Activated CD8-positive, alpha-beta memory T cell treated with anti-CD3 and anti-CD28 coated beads for 4 hours (primary cell): Measurements from ENCODE around the gene OR13C3.
"Not testable (repeated sequence)": the region's sequence is repeated elsewhere in the genome, so short reads cannot be mapped to it uniquely, and the experiment has no call there.

Experiments
- DNase-seq, 2 donors: peaks; one replicate each; pipeline ENCODE4 v3.0.0-alpha.2; 2020; ENCODE audit warnings: low read depth in 2 of 2

OR13C3 gene

DNA sequence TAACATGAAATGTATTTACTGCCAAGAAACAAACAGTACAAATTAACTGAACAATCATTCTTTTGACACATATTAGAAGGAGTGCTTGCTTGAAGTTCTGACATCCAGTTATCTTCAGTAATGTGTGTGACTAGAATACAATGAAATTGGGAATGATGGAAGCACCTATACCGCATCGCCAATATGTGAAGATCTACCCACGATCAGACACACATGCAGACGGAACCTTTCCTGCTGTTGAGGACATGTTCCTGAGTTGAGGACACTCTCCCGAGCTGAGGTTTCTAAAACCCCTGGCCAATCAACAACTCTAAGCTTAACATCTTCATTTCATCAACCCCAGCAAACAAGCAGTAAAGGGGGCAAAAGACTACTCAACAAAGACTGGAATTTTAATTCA is at the start of gene OR13C3:
TSS of gene OR13C3 (minus strand) at position 101 of the 400 bp plus-strand sequence. CDS start 133 bp downstream, outside the sequence.
- no peak for DNase-seq

DNA sequence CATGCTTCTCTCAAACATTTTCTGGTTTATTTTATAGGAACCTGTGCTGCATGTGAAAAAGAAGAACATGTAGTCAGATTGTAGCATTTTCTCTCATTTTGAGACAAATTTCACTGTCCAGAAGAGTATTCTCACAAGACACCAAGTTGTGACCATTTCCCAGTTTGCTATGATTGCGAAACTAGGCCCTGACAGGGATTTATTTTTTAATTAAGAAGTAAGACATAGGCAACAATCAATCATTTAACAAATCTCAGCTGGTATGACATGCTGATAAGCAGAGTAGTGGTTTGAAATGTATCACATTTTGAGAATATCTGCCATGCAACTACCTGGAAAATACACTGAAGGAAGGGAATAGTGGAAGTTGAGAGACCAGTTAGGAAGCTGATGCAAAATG is 43.9 kb upstream of the OR13C3 start:
- no peak for DNase-seq

DNA sequence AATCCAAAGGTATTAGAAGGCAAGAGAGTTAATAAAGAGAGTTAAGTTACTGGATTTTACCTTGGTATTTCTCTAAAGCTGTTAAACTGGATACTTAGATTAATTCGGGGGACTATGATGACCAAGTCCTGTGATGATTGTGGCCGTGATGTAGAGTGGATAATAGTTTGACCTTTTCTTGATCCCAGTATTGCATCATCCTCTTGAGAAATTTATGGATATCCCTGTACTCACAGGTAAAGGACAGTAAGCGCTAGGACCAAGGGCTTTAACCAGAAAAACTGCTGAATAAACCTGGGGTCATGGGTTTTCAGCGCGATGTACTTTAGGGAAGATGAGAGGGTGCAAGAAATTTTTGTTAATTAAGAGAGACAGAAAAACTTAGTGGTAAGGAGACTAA is 40.6 kb upstream of the OR13C3 start:
- no peak for DNase-seq

DNA sequence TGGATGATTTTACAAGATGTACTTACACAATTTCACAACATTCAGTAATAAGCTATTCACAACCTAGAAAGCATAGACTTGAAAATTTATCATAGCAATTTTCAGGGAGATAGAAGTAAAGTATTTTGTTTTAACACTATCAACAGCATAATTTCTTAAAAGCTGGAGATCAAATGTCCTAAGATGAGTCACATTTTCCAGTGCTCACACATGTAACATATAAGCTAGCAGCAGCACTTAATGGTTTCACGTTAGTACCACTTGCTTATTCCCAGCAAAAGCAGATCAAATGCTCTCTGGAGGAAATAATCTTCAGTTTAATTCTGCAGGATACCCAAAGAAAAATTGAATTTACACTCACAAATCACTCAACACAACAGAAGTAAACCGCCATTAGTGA is 38.8 kb upstream of the OR13C3 start:
- no peak for DNase-seq

DNA sequence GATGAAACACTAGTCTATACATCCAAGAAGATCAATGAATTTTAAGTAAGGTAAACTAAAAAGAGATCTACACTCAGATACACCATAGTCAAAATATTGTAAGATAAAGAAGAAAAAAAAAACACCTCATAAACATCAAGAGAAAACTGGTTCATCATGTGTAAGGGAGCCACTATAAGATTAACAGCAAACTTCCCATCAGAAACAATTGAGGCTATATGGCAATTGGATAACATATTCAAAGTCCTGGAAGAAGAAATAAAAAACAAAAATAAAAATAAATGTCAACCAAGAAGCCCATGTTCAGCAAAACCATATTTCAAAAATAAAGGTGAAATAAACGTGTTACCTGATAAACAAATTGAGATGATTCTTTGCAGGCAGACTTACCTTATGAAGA is 36.0 kb upstream of the OR13C3 start:
- DNase-seq = no peak

DNA sequence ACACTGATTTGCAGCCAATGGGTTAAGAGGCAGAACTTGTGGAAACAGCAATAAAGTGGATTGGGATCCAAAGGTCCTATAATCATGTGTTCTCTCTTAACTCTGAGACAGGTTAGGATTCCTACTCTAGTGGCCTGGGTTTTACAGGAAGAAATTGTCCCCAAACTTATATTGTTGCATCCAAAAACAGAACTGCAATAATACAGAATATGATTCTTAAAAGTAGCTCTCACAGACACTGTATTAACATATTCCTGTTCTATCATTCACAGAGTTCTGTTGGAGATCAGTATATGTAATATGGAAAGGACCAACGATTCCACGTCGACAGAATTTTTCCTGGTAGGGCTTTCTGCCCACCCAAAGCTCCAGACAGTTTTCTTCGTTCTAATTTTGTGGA is 32.2 kb upstream of the OR13C3 start, which contains the start of gene OR13C8:
TSS of gene OR13C8 (plus strand) at position 301 of the 400 bp plus-strand sequence. CDS start at position 301, 0 bp downstream.
- DNase-seq = no peak

DNA sequence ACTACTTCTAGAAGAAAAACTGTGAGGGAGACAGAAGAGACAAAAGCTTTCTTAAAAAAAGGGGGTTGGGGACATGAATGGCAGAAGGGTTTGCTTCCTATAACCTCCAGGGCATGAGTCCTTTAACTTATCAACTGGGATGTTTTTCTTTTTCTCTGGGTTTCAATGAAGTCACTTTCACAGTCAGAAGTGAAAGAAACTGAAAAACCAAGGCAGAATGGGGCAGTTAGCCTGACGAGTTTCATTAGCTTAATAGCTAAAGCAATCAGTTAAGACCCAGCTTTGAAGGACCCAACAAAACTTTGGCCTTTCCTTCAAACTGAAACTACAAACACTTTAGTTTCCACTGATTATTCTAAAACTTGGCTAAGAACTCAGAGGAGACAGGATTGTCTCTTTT is 27.7 kb upstream of the OR13C3 start:
- no peak for DNase-seq

DNA sequence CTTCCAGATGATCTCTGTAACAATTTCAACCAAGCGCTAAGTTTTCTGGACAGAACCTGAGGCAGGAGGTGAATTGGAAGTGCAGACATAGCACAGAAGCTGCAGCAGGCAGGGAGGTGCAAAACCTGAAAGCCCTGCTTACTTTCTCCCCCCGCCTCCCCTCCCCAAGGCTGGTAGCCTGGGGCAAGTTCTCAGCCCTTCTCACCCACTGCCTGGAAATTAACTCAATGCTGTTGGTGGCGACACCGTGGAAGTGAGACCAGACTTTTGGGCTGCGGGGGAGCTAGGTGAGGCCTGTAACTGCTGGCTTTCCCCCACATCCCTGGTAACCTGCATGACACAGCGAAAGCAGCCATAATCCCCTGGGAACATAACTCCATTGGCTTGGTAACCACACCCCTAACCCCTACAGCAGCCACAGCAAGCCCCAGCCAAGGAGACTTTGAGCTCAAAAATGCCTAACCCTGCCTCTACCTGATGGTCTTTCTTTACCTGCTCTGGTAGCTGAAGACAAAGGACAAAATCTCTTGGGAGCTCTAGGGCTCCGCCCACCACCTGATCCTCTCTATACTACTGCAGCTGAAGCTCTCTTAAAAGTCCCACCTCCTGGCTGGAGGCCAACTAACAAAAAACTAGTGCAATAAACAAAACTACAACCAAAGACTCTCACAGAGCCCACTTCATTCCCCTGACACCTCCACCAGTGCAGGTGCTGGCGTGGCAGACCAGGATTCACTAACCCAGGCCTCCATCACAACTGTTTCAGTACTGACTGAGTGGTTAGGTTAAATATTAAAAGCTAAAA is 20.4 kb upstream of the OR13C3 start:
- no peak for DNase-seq

DNA sequence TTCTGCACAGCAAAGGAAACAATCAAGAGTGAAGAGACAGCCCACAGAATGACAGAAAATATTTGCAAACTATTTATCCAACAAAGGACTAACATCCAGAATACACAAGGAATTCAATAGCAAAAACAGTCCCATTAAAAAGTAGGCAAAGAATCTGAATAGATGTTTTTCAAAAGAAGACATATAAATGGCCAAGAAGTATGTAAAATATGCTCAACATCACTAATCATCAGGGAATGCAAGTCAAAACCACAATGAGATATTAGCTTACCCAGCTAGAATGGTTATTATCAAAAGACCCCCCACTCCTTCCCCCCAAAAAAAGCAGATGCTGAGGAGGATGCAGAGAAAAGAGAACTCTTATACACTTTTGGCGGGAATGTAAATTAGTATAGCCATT is 18.9 kb upstream of the OR13C3 start:
- no peak for DNase-seq

DNA sequence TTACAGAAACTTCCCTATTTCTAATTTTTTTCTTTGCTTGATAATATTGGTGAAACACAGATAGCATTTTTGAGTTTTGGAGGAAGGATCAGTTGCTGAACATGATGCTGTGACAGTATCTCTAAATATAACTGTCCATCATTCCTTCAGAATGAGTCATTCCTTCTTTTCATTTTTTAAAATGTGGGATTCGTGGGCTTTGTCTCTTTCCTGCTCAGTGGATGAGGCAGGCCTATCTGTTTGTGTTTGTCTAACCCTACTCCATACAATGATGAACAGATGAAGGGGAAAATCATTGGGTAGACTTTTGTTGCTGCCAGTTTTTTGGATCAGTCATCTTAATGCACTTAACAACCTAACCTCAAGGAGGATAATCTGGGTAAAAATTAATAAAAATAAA is 16.6 kb upstream of the OR13C3 start:
- no peak for DNase-seq

DNA sequence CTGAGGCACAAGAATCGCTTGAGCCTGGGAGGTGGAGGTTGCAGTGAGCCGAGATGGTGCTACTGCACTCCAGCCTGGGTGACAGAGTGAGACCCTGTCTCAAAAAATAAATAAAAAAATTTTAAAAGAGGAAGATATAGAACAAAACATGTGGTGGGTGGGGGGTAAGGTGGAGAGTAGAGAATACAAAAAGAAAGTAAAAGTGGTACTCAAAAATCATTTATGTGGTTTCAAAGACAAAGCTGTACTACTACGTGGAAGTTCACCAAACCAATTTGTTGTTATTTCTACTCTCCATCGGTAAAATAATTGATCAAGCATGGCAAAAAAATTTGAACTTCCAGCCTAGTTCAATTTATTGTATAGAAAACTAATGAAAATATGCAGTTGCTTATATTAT is 8.0 kb upstream of the OR13C3 start:
- no peak for DNase-seq

DNA sequence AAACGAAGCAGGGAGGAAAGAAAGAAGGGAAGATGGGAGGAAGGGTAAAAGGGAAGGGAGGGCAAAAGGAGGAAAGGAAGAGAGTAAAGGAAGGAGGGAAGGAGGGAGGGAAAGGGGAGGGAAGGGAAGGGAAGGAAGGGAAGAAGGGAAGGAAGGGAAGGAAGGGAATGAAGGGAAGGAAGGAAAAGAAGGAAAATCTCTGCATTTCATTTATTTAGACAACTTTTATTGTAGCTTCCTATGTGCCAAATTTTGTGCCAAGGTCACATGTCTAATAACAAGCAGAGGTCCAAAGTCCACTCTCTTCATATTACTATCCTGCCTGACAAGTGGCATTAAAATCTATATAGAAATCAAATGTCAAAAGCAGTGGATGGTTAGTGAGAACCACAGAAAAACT is 2.6 kb upstream of the OR13C3 start:
- no peak for DNase-seq

DNA sequence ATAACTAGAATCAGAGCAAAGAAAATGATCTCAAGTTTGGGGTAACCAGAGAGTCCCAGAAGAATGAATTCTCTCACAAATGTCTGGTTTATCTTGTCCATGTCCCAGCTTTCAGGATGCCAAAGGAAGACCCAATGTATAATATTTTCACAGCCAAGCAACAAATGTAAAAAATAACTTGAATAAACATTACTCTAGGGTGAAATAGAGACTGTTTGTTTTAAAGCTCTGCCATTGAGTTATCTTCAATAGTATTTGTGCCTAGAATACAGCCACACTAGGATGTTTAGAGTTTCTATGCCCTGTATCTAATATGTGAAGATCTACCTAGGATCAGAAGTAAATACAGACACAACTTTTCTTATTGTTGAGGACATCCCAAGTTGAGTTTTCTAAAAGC is 9.5 kb downstream of the OR13C3 start, which contains the start of gene OR13C4:
TSS of gene OR13C4 (minus strand) at position 101 of the 400 bp plus-strand sequence. CDS start at position 101, 0 bp downstream.
- DNase-seq = no peak

DNA sequence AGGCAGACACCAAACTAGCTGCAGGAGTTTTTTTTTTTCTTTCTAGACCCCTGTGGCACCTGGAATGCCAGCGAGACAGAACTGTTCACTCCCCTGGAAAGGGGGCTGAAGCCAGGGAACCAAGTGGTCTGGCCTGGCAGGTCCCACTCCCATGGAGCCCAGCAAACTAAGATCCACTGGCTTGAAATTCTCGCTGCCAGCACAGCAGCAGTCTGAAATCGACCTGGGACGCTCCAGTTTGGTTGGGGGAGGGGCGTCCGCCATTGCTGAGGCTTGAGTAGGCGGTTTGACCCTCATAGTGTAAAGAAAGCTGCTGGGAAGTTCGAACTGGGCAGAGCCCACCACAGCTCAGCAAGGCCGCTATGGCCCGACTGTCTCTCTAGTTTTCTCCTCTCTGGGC is 16.4 kb downstream of the OR13C3 start:
- not testable (repeated sequence) for DNase-seq

DNA sequence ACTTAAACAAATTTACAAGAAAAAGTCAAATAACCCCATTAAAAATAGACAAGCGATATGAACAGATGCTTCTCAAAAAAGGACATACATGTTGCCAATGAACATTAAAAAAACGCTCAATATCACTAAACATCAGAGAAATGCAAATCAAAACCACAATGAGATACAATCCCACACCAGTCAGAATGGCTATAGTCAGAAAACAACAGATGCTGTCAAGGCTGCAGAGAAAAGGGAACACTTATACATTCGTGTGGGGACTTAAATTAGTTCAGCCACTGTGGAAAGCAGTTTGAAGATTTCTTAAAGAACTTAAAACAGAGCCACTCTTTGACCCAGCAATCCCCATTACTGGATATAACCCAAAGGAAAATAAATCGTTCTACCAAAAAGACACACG is 21.8 kb downstream of the OR13C3 start:
- DNase-seq = no peak

DNA sequence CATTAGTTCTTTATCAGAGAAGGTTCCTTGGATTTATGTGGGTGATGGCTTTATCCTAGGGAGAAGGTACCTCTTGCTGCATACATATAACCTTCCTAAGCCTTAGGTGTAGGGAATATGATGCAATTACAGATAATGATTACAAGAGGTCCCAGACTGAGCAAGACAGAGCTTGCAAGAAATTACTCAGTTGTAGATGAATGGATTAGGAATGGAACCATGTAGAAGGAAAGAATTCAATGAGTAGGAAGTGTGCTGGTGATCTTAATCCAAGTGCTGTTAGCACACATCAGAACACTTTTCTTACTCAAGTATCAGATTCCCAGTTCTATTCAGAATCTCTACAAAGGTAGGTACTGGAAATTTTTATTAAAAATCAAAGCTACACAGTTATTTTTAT is 30.1 kb downstream of the OR13C3 start:
- DNase-seq = no peak

DNA sequence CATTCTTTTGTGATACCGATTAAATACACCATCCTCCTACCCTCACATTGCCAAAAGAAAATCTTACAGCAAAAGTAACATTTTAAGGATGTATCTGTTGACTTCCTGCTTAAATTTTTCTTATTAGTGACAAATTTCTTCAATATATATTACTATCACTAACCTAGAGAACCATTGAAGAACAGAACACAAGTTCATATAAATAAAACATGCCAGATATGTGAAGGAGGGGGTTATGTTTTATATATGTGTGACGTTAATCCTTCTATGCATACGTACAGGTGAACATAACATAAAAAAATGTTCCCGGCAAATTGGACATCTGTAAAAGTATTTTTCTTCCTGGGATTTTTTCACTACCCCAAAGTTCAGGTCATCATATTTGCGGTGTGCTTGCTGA is 32.7 kb downstream of the OR13C3 start, which contains the start of gene OR13F1:
TSS of gene OR13F1 (plus strand) at position 301 of the 400 bp plus-strand sequence. CDS start at position 301, 0 bp downstream.
- DNase-seq = no peak

DNA sequence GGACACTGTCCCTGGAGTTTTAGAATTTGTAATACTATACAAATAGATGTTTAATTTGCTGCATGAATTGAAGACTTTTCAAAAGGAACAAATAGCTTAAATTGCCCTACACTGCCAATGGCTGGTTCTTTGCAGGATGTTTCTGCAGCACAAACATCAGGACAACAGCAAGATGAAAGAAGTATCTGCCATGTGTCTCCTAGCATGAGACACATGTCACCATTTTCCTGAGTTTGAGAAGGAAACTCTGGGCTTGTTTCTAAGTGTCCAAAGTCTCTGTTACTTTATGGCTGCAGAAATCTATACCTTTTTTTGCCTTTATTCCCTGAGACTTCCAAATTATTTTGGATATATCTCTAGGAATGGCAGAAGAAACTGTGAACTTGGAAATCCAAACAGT is 33.2 kb downstream of the OR13C3 start:
- DNase-seq = no peak

DNA sequence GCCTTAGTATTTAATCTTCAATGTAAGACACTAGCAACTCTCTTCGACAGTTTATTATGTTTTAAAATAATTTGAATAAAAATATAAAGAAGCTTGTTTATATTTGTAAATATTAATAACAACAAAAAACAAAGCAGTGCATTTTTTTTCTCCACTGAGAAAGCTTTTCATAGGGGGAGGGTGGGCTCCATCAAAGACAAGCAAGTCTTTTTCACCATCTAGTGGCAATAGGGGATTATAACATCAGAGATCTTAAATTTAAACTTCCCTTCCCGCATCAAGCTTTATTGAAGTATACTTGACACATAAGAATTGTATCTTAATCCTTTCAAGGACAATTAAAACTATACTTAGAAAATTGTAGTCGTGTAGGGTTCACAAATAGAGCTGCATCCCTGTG is 41.8 kb downstream of the OR13C3 start:
- DNase-seq = no peak
